ENCODE data around the gene ATP7B.

Gene ATP7B

DNA sequence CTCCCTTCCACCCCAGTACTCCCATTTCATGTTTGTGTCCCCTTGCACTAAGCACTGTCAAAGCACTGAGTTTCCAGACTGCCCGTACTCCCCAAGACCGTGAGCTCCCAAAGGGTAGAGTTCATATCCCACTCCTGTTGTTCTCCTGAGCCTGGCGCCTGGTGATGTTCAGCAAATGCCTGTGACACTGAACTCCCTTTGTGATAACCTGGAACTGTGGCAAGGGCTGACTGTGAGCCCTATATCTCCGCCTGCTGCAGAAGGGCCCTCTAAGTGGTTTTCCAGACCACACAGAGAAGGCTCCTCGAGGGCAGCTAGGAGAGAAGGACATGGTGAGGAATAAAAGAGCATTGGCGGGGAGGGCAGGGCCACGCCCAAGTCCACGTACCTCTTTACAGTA, 67.5 kb downstream of the ATP7B start:
- DNase-seq: no peak

GRCh38 chr13:51942189-51942588, 69.1 kb downstream of the ATP7B start:
- DNase-seq: no peak

- no peak for DNase-seq
These were observed 72.8 kb downstream of the ATP7B start for GRCh38 chr13:51938454-51938853.

DNA sequence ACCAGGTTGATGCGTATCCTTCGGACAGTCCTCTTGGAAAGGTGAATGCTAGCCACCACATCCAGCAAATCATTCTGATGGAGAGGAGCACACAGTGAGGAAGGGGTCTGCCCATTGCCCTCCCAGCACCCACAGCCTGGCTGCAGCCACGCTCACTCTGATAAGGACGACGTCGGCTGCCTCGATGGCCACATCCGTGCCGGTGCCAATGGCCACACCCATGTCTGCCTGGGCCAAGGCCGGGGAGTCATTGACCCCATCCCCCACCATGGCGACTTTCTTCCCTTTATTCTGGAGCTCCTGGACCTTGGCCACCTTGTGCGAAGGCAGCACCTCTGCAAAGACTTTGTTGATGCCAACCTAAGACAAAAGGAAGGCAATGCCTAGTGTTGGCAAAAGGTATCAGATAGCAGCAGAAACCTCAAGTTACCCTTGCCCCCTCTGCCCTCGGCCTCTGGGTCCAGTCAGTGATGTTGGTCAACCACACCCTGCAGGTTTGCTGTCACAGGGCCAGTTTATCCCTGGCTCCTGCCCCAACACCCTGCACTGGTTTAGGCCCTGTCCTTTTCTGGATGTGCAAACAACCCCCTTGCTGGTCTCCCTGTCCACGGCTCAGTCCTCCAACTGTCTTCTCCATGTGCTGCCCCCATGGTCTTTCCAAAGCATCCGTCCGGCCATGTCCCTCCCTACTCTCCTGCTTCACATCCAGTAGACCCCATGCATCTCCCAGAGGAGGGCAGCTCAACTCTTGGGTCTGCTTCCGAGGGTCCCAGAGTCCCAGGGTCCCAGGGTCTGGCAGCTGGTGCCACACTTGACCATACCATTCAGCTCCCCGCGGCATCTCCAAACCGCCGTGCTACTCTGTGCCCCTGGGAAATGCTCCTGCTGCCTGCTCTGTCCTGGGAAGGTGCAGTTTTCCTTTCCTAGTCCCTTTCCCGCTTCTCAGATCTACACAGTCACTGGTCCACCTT, 73.6 kb downstream of the ATP7B start:
- DNase-seq: no peak

GRCh38 chr13:51935326-51936171, 75.7 kb downstream of the ATP7B start:
- no peak for DNase-seq

DNA sequence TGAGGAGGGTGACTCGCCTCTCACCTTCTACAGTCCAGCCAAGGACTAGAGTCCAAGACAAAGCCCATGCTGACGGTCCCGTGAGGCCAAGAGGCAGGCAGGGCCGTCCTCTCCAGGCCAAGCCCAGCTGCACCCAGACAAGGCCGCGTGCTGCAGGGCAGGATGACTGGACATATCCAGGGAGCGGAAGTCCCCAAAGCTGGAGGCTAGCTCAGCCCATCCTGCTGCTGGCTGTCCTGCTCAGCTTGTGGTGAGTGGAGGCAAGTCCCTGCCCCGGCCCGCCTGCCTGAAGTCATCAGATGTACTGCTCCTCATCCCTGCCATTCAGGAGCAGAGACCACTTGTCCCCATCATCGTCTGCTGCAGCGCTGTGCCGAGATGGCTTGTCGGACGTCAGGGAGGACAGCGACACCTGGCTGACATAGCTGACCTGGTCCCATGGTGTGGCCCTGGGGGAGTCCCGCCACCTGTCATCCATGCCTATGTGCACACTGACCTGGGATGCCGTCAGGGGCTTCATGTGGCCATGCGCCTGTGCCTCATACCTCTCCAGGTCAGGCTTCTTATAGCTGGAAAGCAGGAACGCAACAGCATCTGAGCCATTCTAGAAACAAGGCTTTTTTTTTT, 76.7 kb downstream of the ATP7B start:
- DNase-seq: no peak

- DNase-seq: no peak
These were observed 77.7 kb downstream of the ATP7B start for GRCh38 chr13:51933466-51934058.

GRCh38 chr13:51932231-51932630, 79.0 kb downstream of the ATP7B start:
- DNase-seq: no peak

DNA sequence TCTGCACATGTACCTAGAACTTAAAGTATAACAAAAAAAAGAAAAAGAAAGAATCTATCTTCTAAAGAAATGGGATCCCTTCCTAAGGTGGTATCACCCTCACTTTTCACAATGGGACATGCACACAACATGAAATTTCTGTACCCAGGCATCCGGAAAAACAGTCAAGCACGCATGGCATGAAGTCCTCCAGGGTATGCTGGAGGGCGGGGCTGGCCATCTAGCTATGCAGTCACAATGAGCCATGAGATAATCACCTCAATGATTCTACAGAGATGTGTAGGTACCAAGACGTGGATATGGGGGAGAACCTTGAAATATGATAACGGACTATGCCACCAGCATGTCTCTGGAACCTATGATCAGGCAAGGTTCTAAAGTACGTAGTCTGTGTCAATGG, 79.6 kb downstream of the ATP7B start:
- DNase-seq: no peak

DNA sequence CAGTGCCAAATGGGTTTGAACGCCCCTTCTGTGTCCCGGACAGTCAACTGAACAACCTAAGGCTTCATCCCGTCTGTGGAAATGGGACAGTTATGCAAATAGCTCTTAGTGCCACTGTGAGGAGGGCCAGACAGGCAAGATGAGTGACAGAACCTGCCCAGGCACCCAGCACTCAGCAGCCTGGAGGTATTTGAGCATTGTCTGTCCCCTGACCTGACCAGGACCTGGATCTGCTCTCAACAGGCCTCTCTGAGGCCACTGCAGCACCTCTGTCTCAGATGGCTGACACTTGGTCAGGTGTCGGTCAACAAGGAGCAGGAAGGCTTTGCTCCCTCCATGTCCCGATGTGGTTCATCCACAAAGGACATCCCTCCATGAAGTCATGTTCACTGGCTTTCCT, 81.6 kb downstream of the ATP7B start:
- DNase-seq: no peak

DNA sequence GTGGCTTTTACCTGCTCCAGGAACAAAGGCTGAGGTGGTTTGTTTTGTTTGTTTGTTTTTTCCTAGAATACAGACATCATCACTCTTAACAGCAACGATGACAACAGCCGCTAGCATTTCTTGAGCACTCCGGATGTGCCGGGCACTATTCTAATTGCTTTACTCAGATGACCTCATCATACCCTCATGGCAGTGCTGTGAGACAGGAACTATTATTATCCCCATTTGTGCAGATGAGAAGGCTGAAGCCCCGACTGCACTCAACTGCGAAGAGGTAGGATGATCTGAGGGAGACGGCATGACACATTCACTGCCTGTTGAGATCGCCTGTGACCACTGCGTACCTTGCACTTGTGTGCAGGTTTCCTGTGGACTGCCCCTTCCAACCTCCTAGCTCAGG, 83.0 kb downstream of the ATP7B start:
- DNase-seq: no peak

DNA sequence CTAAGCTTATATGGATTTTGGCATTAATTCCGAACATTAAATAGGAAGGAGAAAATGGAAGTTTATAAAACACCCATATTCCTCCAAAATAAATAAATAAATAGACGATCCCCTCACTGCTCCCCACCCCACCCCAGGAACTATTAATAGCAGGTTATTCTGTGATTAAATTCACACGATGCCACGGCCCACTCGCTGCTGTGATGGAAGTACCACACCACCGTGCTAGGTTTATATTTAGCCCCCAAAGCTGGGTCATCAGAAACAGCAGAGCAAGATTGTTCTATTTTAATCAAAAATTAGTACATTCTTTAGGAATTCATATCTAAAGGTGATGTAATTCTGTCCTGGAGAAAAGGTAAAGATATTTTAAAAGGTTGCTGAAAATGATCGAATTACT, 84.1 kb downstream of the ATP7B start:
- DNase-seq: no peak

DNA sequence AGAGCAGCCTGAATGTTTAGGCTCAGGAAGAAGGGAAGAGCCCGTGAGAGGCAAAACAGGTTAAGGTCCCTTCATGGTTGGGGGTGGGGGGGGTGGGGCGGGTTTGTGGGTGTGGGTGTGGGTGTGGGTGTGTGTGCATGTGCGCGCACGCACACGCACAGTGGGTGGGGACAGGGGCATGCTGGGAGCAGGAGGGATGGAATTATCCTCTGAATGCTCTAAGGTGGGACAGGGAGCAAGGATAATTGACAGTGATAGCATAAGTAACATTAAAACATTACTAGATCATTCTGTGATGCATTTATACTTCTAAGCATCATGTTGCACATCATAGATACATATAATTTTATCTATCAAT, 84.7 kb downstream of the ATP7B start:
- no peak for DNase-seq

- DNase-seq: no peak
These were observed 85.3 kb downstream of the ATP7B start for GRCh38 chr13:51925865-51926527.

DNA sequence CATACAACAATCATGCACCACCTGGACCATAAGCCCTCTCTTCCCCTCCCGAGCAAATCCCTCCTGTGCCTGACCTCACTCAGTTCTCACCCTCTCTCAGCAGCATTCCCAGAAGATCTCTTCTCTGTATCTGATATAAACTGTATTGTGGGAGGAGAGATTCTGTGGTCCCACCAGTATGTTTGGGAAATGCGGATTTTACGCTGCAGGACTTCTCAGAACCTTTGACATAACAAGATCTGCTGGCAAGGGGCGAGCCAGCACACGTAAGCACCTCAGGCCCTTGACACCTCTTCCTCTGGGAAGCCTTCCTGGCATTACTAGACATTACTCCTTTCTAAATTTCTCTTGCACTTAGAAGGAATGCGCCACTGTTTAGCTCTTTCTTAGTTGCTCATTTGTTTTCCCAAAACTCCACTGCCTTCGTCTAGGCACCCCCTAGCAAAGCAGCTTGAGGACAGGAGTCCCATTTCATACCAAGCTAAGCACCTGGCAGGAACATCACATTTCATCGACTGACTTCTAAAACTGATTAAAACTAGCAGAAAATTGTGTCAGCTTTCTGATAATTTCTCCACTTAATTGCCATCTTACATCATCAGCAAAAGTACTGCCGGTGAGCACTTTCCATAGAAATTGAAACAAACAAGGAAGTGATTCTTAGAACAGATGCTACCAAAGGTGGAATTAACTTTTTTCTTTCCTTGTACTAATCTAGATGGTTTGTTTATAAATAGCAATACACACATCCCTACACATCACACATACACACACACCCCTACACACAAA, 86.3 kb downstream of the ATP7B start:
- no peak for DNase-seq

DNA sequence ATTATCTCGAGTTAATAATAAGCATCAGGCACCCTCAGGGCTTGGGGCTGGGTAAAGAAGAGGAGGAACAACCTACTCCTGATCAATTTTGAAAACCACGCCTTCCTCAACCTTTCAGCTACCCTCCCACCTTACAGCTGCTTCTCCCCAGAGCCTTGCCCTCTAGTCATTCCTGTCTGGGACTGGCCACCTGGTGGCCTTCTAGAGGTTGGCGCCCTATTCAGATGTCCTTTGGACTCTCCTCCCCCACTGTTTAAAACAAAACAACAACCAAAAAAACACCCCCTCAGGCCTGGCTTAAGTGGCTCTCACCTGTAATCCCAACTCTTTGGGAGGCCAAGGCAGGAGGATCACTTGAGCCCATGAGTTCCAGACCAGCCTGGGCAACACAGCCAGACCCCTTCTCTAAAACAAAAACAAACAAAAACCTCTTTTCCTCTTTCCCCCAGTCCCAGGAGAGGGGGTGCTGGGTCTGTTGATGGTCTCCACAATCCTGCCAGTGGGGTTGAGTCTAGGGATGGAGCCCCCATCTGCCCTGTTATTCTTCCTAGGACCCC, 87.2 kb downstream of the ATP7B start:
- peak in 1 of 2 experiments; percentile 16 for DNase-seq

DNA sequence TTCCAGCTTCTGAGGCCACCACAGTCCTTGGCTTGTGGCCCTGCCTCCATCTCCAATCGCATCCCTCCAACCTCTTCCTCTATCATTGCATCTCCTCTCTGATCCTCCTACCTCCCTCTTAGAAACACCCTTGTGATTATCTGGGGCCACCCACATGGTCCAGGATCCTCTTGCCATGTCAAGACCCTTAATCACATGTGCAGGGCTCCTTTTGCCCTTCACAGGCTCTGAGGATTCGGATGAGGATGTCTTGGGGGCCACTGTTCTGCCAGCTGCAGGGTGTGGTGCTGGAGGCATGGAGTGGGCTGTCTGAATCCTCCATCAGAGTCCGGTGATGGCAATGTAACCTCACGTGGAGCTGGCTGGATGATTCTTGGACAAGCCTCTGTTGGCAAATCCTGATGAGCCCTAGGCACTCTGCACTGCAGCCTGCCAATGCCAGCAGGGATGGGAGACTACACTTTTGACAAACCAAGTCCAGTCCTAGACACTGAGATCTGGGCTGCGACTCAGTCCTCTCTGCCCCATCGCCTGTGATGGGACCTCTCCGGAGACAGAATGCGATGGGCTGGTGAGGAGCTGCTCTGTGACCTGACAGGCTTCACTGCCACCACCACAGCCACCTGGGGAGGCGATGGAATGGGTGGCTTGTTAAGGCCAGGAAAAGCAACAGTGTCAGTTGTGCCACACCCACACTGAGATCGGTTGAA, 88.3 kb downstream of the ATP7B start:
- DNase-seq: no peak

DNA sequence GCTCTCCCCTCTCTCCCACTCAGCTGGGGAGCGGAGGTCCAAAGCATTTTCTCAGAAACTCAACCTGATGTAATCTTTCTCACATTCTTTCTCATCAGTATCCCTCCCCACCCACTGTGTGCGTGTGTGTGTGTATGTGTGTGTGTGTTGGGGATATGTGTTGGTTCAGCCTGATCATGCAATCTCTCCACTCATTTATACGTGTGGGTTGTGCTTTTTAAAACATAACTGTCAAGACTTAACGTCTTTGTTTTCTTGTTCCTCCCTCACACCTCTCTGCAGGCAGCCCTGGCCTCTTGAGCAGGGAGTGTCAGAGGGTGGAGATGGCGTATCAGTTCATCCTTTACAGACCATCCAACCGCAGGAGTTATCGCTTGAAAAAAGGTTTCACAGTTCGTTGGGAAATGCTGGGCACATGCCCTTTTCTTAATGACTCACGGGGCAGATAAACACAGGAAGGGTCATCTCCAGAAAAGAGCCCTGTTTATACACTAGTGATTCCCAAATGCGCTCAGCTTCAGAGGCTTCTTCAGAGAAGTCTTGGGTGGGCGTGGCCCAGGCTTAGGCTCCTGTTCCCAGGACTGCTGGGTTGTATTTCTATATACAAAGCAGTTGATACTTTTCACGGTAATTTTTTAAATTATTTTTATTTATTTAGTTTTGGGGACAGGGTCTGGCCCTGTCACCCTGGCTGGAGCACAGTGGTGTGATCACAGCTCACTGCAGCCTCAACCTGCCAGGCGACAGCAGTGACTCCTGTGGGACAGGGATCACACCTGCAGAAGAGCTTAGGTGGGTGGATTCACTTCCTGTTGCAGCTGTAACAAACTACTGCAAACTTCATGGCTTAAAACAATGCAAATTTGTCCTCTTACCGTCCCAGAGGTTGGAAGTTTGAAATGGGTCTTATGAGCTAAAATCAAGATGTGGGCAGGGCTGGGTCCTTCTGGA, 89.2 kb downstream of the ATP7B start:
- DNase-seq: no peak

GRCh38 chr13:51920786-51921185, 90.5 kb downstream of the ATP7B start:
- DNase-seq: no peak
